Kidney epithelial cell (primary cell): ENCODE results near the gene SREK1. TPM values are rescaled to one million over a fixed set of nuclear protein-coding genes. Genes with fewer than 3 reads are reported as not detected.

Source experiments
- DNase-seq: peaks from one replicate; pipeline ENCODE4 v3.0.0-alpha.2; 2010; ENCODE audit warnings: low read depth
- H3K27me3 ChIP-seq: 2 replicates; pipeline ENCODE4 v1.6.0; 2011; ENCODE audit warnings: low read length; ENCODE audit not compliant: control insufficient read depth, insufficient read depth
- H3K36me3 ChIP-seq: 2 replicates; pipeline ENCODE4 v1.5.1; 2011; ENCODE audit warnings: low read length; ENCODE audit not compliant: control insufficient read depth, insufficient read depth
- H3K4me3 ChIP-seq: 2 replicates; pipeline ENCODE4 v1.5.1; 2011; ENCODE audit warnings: low read depth, mild to moderate bottlenecking, control low read depth, low read length
- CTCF ChIP-seq: IDR thresholded peaks from 2 replicates; pipeline ENCODE4 v1.5.1; 2011; ENCODE audit warnings: mild to moderate bottlenecking, moderate library complexity, low read length, control low read depth, inconsistent platforms; ENCODE audit not compliant: insufficient read depth, poor library complexity, severe bottlenecking
- total RNA-seq: library from RNA; depleted of rRNA; stranded (reverse); fragments of >200 nt; gene quantifications from 2 replicates; pipeline ENCODE4 v1.2.3, GENCODE V29; 2015

SREK1 gene
- total RNA-seq, 1 donor from 2014 or later = 26.9 TPM

DNA sequence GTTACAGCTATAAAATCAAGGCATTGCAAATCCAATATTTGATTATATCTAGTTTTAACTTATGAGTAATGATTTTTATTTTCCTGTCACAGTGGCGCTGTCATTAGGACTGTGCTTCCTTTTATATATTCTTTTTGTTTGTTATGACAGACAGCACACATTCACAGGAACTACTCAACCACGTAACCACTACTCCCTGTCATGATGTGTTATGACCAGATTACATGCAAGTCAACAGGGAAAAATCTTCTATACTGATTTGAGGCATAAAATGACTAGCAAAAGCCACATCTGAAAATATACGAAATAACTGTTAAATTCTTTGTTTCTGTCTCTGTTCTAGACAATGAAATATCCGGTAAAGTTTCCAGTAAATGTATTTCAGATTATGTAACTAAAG, 25.4 kb downstream of the SREK1 start:
- H3K4me3 ChIP-seq = no peak overlapping the region
- H3K27me3 ChIP-seq = no peaks in the 10 kb centered on the region
- H3K36me3 ChIP-seq = no peaks in the 10 kb centered on the region
- DNase-seq = peak; percentile 41
- TF ChIP-seq CTCF = no peak

DNA sequence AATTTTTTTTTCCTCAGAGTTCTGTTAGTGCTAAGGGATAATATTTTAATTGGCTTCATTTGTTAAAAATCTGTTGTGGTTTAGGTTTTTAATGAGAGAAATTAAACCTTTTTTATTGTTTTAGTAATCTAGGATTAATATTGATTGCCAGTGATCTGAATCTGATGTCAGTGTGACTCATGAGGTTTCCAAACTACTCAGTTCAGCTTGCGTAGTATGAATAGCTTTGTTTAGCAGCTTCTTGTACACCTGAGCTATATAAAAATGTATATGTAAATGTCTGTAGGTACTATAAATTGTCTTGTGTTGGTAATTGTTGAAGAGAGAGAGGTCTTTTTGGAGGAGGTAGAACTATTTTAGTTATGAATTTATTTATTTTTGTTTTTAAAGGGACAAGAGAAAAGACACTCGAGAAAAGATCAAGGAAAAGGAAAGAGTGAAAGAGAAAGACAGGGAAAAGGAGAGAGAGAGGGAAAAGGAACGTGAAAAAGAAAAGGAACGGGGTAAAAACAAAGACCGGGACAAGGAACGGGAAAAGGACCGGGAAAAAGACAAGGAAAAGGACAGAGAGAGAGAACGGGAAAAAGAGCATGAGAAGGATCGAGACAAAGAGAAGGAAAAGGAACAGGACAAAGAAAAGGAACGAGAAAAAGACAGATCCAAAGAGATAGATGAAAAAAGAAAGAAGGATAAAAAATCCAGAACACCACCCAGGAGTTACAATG, 26.3 kb downstream of the SREK1 start:
- no peak for DNase-seq
- no peaks in the 10 kb centered on the region for H3K36me3 ChIP-seq

GRCh38 chr5:66171349-66172344, 27.5 kb downstream of the SREK1 start:
- peak; percentile 54 for TF ChIP-seq CTCF
- Histone ChIP-seq H3K4me3 (no peak overlapping the region), H3K36me3 (no peaks in the 10 kb centered on the region), H3K27me3 (no peaks in the 10 kb centered on the region)
- peak; percentile 25 for DNase-seq

More for the DNA sequence above, 26.3 kb downstream of the SREK1 start:
- Histone ChIP-seq H3K27me3 (no peaks in the 10 kb centered on the region), H3K4me3 (no peak overlapping the region)
- TF ChIP-seq CTCF = no peak

- no peak overlapping the region for H3K4me3 ChIP-seq
- no peaks in the 10 kb centered on the region for H3K36me3 ChIP-seq
- peak; percentile 30 for TF ChIP-seq CTCF
- peak; percentile 2 for DNase-seq
- no peaks in the 10 kb centered on the region for H3K27me3 ChIP-seq
Measured at GRCh38 chr5:66174338-66174737, 30.2 kb downstream of the SREK1 start.

DNA sequence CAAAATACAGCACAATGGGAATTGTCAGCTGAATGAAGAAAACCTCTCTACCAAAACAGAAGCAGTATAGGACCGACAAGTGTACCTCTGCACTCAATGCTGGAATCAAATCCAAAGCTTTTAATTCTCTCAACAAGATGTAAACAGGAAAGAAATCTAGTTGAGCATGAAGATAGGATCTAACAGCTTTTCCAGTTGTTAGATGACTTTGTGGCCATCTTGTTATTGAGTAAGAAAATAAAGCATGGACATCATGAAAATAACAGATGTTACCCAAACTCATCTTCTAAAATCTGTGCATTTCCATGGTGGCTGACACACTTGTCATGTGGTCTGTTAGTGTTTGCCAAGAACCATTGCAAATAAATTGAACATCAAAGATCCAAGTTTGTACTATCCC, 34.7 kb downstream of the SREK1 start:
- H3K4me3 ChIP-seq = no peak overlapping the region
- H3K36me3 ChIP-seq = no peaks in the 10 kb centered on the region
- H3K27me3 ChIP-seq = no peaks in the 10 kb centered on the region
- no peak for TF ChIP-seq CTCF
- DNase-seq = no peak
